Sigmoid colon (tissue), 4 donors: ENCODE measurements around the gene METTL23.
"Not testable (repeated sequence)": the region's sequence is repeated elsewhere in the genome, so short reads cannot be mapped to it uniquely, and the experiment has no call there.

ENCODE experiments used
- POLR2A ChIP-seq, 2 donors: fragments of 450-650 bp; IDR thresholded peaks; one replicate each; pipeline ENCODE4 v1.6.1; 2016; ENCODE audit warnings: antibody characterized with exemption in 2 of 2, mild to moderate bottlenecking in 2 of 2, moderate library complexity in 2 of 2
- POLR2AphosphoS5 ChIP-seq, 4 donors: sonication (generic); formaldehyde crosslinking; IDR thresholded peaks; one replicate each; pipeline ENCODE4 v1.6.1; 2017; ENCODE audit warnings: antibody characterized with exemption in 4 of 4

GRCh38 chr17:76698466-76698977 lies 28.1 kb upstream of the METTL23 start:
- not testable (repeated sequence) for TF ChIP-seq POLR2A, POLR2AphosphoS5 (IDR thresholded peaks at IDR 0.05)
